ENCODE measurements around the gene C22orf31.

Gene C22orf31

GRCh38 chr22:29014293-29014692 is 47.3 kb downstream of the C22orf31 start:
- no peaks in the 10 kb centered on the region for H3K36me3 ChIP-seq (ENCODE audit: control insufficient read depth in 2 of 2, insufficient read depth in 1 of 2, low read length in 2 of 2)
- H3K4me3 ChIP-seq (ENCODE audit: low read depth, low read length): no peak overlapping the region
- no peak for TF ChIP-seq ZNF302 (tag by site-specific recombination; IDR thresholded peaks at IDR 0.05; ENCODE audit: low read depth)
- TF ChIP-seq ZNF426 (tag by site-specific recombination; IDR thresholded peaks at IDR 0.05): no peak
- no peak for TF ChIP-seq ZSCAN30 (tag by site-specific recombination; IDR thresholded peaks at IDR 0.05)
- no peak for TF ChIP-seq ZNF639 (tag by site-specific recombination; IDR thresholded peaks at IDR 0.05)
- no peak for TF ChIP-seq ZSCAN18 (tag by site-specific recombination; IDR thresholded peaks at IDR 0.05)
- TF ChIP-seq ZNF221 (tag by site-specific recombination; IDR thresholded peaks at IDR 0.05; ENCODE audit: borderline replicate concordance): no peak
- no peak for TF ChIP-seq BCL6B (tag by site-specific recombination; IDR thresholded peaks at IDR 0.05)
- TF ChIP-seq ZSCAN23 (tag by site-specific recombination; IDR thresholded peaks at IDR 0.05): no peak
- no peak for TF ChIP-seq MYNN (tag by site-specific recombination; IDR thresholded peaks at IDR 0.05; ENCODE audit: borderline replicate concordance)
- no peak for TF ChIP-seq EGR2 (tag by site-specific recombination; IDR thresholded peaks at IDR 0.05; ENCODE audit: low read depth)
- no peak for TF ChIP-seq ZNF76 (tag by site-specific recombination; IDR thresholded peaks at IDR 0.05; ENCODE audit: borderline replicate concordance, low read depth)
- no peaks in the 10 kb centered on the region for H3K9me3 ChIP-seq (ENCODE audit: control insufficient read depth, insufficient read depth, low read depth, low read length)
- no peaks in the 10 kb centered on the region for H3K4me1 ChIP-seq (ENCODE audit: control insufficient read depth, insufficient read depth, low read length)
- CTCF ChIA-PET: interaction anchor here (1.0 to 1.5 kb wide), 3 partner anchors 16 to 159 kb away, joined by 3 to 6 read pairs (median 3); no protein-coding TSS in a partner anchor
- POLR2A ChIA-PET: interaction anchor here (0.6 to 2.0 kb wide), 4 partner anchors 11 to 158 kb away, joined by 3 to 4 read pairs (median 4); no protein-coding TSS in a partner anchor
- no peak overlapping the region for H3K27ac ChIP-seq (ENCODE audit: extremely low read depth, low read depth, low read length)

- no peak overlapping the region for H3K4me3 ChIP-seq (ENCODE audit: low read depth, low read length)
- H3K4me1 ChIP-seq (ENCODE audit: control insufficient read depth, insufficient read depth, low read length): no peaks in the 10 kb centered on the region
- CTCF ChIA-PET: interaction anchor here (0.6 to 1.2 kb wide), 2 partner anchors 27 to 501 kb away, joined by 3 read pairs; no protein-coding TSS in a partner anchor
- POLR2A ChIA-PET: interaction anchor here (2.0 kb wide), 1 partner anchor 18 kb away, joined by 4 read pairs; no protein-coding TSS in a partner anchor
- no peaks in the 10 kb centered on the region for H3K9me3 ChIP-seq (ENCODE audit: control insufficient read depth, insufficient read depth, low read depth, low read length)
- no peaks in the 10 kb centered on the region for H3K36me3 ChIP-seq (ENCODE audit: control insufficient read depth in 2 of 2, insufficient read depth in 1 of 2, low read length in 2 of 2)
- no peak overlapping the region for H3K27ac ChIP-seq (ENCODE audit: extremely low read depth, low read depth, low read length)
- no peak for TF ChIP-seq PRDM10 (tag by site-specific recombination; IDR thresholded peaks at IDR 0.05)
- TF ChIP-seq ZFP41 (tag by site-specific recombination; IDR thresholded peaks at IDR 0.05; ENCODE audit: borderline replicate concordance): no peak
- TF ChIP-seq KLF1 (tag by site-specific recombination; IDR thresholded peaks at IDR 0.05): no peak
These were observed 48.7 kb downstream of the C22orf31 start for GRCh38 chr22:29012952-29013351.
